HL-60 (cell line): ENCODE data around the gene SNX25.

Experiments
- CTCF ChIP-seq: IDR thresholded peaks from one replicate; pipeline ENCODE4 v1.5.1; 2011; ENCODE audit warnings: low read length, control low read depth, inconsistent platforms; ENCODE audit not compliant: insufficient read depth
- GABPA ChIP-seq: IDR thresholded peaks from 2 replicates; pipeline ENCODE4 v1.6.1; 2012; ENCODE audit warnings: low read depth
- POLR2AphosphoS5 ChIP-seq: IDR thresholded peaks from 2 replicates; pipeline ENCODE4 v1.6.1; 2012; ENCODE audit warnings: low read depth
- REST ChIP-seq: IDR thresholded peaks from 2 replicates; pipeline ENCODE4 v1.6.1; 2012; ENCODE audit warnings: low read depth; ENCODE audit not compliant: insufficient replicate concordance

GRCh38 chr4:185179488-185179887, 29.9 kb upstream of the SNX25 start:
- TF ChIP-seq POLR2AphosphoS5 (no peak), CTCF (no peak), GABPA (no peak), REST (no peak)
